OCI-M1 (cell line): ENCODE data around the gene RAB3B.

ENCODE experiments used
- DNase-seq: peaks from one replicate; lab custom pipeline; 2025; lab: John Stamatoyannopoulos, UW

The RAB3B gene

GRCh38 chr1:51871351-51871975 lies 119.0 kb downstream of the RAB3B start:
- no peak for DNase-seq

GRCh38 chr1:51870603-51871350 lies 119.7 kb downstream of the RAB3B start:
- DNase-seq: no peak

GRCh38 chr1:51867479-51868232 lies 122.8 kb downstream of the RAB3B start:
- DNase-seq: no peak

GRCh38 chr1:51863384-51863783 lies 127.1 kb downstream of the RAB3B start:
- no peak for DNase-seq

GRCh38 chr1:51861669-51862068 lies 128.8 kb downstream of the RAB3B start:
- DNase-seq: no peak

- no peak for DNase-seq
Observed at GRCh38 chr1:51859735-51860134, 130.8 kb downstream of the RAB3B start.

- DNase-seq: no peak
Observed at GRCh38 chr1:51859333-51859732, 131.2 kb downstream of the RAB3B start.

- no peak for DNase-seq
Observed at GRCh38 chr1:51858892-51859291, 131.6 kb downstream of the RAB3B start.
